ENCODE results near the gene ATP6V1B1.

ATP6V1B1 gene

GRCh38 chr2:70977605-70978205 lies 42.0 kb downstream of the ATP6V1B1 start:
- peak in 1 of 5 experiments; percentile 63 for DNase-seq

DNA sequence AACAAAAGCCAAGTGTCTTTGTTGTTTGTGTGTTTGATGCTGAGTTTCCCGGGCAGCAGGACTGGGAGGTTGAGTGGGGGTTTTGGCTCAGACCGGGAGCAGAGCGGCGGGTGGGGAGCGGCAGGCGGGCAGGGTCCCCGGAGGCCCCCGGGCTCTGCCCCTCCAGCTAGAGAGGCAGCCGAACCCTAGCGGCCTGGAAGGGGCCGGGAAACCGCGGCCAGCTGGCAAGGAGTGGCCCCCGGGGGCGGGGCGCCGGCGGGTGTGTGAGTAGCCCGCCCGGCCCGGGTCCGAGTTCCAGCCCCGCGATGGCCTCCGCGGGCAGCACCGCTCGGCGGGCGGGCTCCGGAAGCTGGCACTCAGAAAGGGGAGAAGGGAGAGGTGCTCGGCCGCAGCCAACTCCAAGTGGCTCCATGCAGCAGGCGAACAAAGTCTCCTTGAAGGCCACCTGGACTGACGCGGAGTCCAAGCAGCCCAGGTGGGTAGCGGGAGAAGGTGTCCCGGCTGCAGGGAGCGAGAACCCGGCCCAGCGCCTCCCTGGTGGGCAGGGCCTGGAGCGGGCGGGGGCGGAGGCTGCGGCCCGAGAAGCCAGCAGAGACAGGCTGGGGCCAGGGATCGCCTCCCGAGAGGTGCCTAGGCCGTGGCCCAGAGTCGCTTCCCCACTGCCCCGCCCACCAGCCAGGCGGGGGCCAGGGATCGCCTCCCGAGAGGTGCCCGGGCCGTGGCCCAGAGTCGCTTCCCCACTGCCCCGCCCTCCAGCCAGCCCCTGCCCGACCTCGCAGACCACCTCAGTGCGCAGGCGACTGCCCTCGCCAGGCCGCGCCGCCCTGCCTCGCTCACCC lies 42.9 kb downstream of the ATP6V1B1 start, which contains the start of gene ANKRD53:
Gene ANKRD53, plus strand, starts transcription at position 290 of the 839 bp plus-strand sequence. Its CDS starts 16 bp downstream, at position 306.
- DNase-seq, result no peak

DNA sequence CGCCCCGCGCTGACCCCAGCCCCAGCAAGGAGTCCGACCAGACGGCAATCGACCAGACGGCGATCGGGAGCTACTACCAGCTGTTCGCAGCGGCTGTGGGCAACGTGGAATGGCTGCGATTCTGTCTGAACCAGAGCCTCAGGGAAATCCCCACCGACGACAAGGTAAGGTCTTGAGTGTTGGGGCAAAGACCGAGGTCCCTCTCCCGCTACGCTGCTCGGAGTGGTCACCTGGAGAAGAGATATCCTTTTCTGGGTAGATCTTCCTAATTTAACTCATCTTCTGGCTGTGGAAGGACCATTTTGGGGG lies 43.4 kb downstream of the ATP6V1B1 start:
- DNase-seq, result no peak

GRCh38 chr2:70979626-70980025 lies 43.9 kb downstream of the ATP6V1B1 start:
- DNase-seq, result no peak

DNA sequence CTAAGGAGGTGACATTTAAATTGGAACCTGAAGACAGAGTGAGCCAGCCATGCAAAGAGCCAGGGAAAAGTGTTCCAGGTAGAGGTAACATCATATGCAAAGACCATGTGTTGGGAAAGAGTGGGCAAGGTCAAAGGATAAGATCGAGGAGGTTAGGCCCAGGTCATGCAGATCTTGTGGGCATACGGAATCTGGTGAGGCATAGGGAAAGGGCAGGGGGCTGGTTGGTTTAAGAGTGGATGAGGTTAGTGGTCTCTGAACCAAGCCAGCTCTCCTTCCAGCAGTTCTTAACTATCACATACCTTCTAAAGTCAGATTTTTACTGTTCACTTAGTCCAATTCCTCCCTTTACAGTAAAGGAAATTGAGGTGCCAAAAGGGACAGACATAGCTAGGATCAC lies 45.7 kb downstream of the ATP6V1B1 start:
- DNase-seq, result no peak

DNA sequence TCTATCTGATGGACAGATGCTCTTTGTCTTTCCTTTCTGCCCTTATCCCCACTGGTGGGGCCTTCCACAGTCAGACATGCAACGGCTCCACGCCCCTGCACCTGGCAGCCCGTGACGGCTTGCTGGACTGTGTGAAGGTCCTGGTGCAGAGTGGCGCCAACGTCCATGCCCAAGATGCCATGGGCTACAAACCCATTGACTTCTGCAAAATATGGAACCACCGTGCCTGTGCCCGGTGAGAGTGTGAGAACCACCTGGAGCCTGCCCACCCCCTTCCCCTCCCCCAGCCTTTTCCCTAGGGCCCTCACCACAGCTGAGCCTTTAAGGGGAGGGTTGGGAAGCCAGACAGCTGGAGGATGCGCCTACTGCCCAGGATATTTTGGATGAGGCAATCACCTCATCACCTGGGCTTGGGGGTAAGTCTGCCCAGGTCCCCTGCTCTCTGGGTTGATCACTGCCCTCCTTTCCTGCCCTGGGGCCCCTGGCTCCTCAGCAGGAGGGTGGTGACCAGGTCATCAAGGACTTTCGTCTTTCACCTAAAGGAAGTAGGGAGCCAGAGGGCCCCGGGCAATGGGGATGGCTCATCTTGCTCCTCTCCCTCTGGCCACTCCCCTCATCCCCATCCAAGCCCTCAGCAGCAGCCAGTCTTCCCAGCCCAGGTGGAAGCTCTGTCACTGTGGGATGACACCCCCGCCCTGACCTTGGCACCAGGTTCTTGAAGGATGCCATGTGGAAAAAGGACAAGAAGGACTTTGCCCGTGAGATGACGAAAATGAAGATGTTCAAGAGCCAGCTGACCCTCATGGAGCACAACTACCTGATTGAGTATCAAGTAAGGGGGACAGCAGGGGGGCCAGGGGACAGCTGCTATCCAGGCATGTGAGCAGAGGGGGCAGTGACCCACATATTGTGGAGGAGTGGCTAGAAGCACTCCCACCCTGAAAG lies 46.4 kb downstream of the ATP6V1B1 start:
- DNase-seq, result no peak

- DNase-seq, result no peak
Observed at GRCh38 chr2:70982971-70983370, 47.3 kb downstream of the ATP6V1B1 start.

- DNase-seq, result no peak
Observed at GRCh38 chr2:70983506-70984227, 48.0 kb downstream of the ATP6V1B1 start.

GRCh38 chr2:70984228-70984575 lies 48.5 kb downstream of the ATP6V1B1 start:
- no peak for DNase-seq

- DNase-seq, result peak; percentile 56 to 85 (median 68)
Observed at GRCh38 chr2:70984576-70985282, 49.0 kb downstream of the ATP6V1B1 start.

GRCh38 chr2:70985283-70985688 lies 49.6 kb downstream of the ATP6V1B1 start:
- DNase-seq, result no peak

DNA sequence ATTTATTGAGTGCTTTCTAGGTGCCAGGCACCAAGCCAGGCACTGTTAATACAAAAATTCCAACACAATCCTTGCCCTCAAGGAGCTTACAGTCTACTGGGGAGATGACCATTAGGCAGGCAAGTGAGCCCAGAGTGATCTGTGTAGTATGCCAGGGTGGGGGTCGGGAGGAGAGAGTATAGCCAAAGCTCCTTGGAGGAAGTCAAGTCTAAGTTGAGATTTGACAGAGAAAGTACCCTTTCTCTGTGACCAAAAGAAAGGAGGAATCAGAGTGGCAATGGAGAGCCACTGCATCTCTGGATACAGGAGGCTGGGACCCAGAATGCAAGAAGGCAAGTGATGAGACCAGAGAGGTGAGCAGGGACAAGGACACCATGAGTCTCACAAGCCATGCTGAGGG lies 50.3 kb downstream of the ATP6V1B1 start:
- no peak for DNase-seq

DNA sequence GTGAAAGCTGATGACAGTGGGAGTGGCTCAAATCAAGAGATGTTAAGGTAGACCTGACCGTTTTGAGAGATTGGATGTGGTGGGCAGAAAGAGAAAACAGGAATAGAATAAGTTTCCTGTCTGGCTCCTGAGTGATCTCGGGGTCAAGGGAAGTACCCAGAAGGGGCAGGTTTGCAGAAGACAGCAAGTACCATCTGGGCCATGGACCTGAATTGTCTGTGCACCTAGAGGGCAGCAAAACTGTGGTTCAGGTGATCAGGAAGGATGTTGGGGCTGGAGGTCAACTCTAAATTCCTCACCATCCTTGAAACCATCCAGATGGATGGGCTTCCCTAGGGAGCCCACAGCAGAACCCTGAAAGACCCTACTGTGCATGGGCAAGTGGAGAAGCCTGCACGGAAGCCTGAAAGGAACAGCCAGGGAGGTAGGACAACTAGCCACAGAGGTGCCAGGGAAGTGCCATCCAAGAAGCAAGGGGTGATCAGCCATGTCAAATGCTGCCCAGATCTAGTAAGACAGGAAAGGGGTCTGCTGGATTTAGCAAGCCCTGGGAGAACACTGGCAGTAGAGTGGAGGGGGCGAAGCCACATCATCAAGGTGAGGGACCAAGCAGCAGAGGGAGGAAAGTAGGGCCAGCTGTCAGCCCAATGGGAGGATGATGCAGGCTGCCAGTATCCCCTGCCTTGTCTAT lies 50.9 kb downstream of the ATP6V1B1 start:
- no peak for DNase-seq

DNA sequence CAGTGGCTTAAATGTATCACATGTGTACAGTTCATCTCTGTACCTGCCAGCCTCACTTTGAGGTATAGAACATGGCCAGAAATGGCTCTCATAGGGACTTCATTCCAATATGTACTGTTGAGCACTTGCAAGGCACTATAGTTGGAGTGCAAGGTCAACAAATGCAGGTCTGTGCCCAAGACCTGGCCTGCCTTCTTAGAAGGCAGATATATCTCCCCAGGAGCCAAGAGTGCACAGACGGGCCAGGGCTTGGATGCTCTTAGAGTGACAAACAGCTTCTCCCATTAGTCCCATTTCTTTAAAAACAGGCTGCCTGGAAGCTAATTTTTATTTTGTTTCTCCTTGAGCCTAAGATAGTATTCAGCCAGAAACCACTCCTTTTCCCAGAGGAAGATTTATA lies 51.7 kb downstream of the ATP6V1B1 start:
- no peak for DNase-seq

DNA sequence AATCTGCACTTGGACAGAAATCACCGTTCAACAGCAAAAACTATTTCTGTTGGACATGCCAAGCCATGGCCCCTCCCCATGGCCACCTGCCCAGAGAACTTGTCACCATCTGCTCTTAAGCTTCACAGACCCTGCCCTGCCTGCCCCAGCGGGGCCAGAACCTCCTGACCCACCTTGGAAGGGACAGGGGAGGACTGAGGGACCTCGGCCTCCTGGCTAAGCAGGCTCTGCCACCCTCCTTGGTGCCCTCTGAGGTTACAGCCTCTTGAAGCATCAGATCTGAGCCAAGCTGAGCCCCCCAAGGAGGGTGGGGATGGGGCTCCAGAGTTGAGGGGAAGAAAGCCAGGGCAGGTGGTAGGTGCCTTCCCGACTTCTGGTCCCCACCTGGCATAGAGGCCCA lies 52.5 kb downstream of the ATP6V1B1 start:
- no peak for DNase-seq

DNA sequence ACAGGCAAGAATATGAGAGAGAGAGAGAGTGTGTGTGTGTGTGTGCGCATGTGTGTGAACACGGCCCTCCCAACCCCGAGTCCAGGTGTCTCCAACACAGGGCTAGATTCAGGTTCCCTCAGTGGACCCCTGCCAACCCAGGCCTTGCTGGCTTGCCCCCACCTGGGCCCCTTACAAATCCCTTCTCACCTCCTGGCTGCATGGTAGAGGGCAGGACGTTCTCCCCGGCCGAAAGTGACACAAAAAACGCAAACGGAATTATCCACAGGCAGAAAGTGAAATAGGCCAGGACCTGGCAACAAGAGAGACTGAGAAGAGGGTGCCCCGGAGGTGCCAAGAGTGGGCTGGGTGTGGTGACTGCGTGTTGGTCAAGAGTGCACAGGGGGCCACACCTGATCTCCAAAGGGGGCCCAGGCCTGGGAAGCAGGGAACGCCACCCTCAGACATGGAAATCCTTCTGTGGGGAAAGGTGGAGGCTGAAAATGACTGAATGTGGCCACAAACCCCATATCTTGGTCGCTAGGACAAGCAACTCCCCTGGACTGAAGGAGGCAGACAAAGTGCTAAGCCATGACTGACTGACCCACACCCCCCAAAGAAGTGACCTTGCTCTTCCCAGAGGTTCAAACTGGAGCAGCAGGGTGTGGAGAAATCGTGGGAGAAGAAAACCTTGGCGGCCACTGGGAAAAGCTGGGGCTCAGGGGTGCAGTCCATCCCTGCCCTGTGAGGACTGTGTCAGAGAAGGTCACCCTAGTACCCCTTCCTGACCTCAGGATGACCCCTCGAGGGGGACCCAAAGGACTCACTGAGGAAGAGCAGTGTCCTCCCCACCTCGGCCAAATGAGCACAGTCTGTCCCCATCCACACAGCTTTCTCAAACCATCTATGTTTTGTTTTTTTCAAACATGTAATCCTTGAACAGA lies 53.3 kb downstream of the ATP6V1B1 start:
- DNase-seq, result no peak

GRCh38 chr2:70990216-70990615 lies 54.5 kb downstream of the ATP6V1B1 start:
- no peak for DNase-seq

DNA sequence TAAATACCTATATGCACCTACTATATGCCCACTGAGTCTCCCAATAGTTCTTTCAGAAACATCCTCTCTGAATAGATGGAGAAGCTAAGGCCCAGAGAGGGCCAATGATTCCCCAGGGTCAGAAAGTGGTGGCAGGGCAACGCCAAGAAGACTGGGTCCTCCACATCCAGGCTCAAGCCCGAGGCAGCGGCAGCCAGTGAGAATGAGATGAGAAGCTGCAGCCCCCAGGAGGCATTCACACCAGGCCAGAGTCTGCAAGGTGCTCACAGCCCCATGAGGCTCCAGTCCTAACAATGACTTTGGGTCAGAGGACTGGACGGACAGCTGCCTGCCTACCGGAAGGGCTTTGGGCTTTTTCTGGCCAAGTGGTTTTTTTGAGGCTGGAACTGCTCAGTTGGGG lies 55.4 kb downstream of the ATP6V1B1 start:
- no peak for DNase-seq

GRCh38 chr2:70991742-70992141 lies 56.0 kb downstream of the ATP6V1B1 start:
- no peak for DNase-seq

Data from T-helper 2 cell (primary cell).